Fibroblast of upper back skin (primary cell): ENCODE data around the gene SMIM36.
"Not testable (repeated sequence)": the region's sequence is repeated elsewhere in the genome, so short reads cannot be mapped to it uniquely, and the experiment has no call there.

ENCODE experiments used
- DNase-seq: peaks from one replicate; pipeline ENCODE4 v3.0.0-alpha.2; 2013

The SMIM36 gene

GRCh38 chr17:55501626-55502025 lies 9.6 kb downstream of the SMIM36 start:
- not testable (repeated sequence) for DNase-seq

- no peak for DNase-seq
Measured at GRCh38 chr17:55500103-55500502, 11.1 kb downstream of the SMIM36 start.

- peak; percentile 42 for DNase-seq
Measured at GRCh38 chr17:55496094-55496881, 15.0 kb downstream of the SMIM36 start.

GRCh38 chr17:55495239-55495638 lies 16.0 kb downstream of the SMIM36 start:
- DNase-seq = no peak

GRCh38 chr17:55492781-55493341 lies 18.4 kb downstream of the SMIM36 start:
- no peak for DNase-seq

GRCh38 chr17:55490376-55490775 lies 20.9 kb downstream of the SMIM36 start:
- DNase-seq = no peak

GRCh38 chr17:55487695-55488432 lies 23.4 kb downstream of the SMIM36 start:
- no peak for DNase-seq

GRCh38 chr17:55484575-55484974 lies 26.7 kb downstream of the SMIM36 start:
- no peak for DNase-seq

- DNase-seq = no peak
Measured at GRCh38 chr17:55482591-55483389, 28.5 kb downstream of the SMIM36 start.

GRCh38 chr17:55480631-55481315 lies 30.5 kb downstream of the SMIM36 start:
- no peak for DNase-seq

- DNase-seq = no peak
Measured at GRCh38 chr17:55479903-55480302, 31.3 kb downstream of the SMIM36 start.

- DNase-seq = peak; percentile 16
Measured at GRCh38 chr17:55478971-55479370, 32.3 kb downstream of the SMIM36 start.

GRCh38 chr17:55466671-55467070 lies 44.6 kb downstream of the SMIM36 start:
- DNase-seq = no peak

- not testable (repeated sequence) for DNase-seq
Measured at GRCh38 chr17:55465771-55466170, 45.5 kb downstream of the SMIM36 start.

- no peak for DNase-seq
Measured at GRCh38 chr17:55463600-55463999, 47.7 kb downstream of the SMIM36 start.

GRCh38 chr17:55462711-55463110 lies 48.5 kb downstream of the SMIM36 start:
- peak; percentile 50 for DNase-seq

GRCh38 chr17:55462234-55462633 lies 49.0 kb downstream of the SMIM36 start:
- no peak for DNase-seq

GRCh38 chr17:55458978-55459377 lies 52.3 kb downstream of the SMIM36 start:
- peak; percentile 67 for DNase-seq

GRCh38 chr17:55458287-55458900 lies 52.9 kb downstream of the SMIM36 start:
- no peak for DNase-seq

- no peak for DNase-seq
Measured at GRCh38 chr17:55456307-55457240, 54.7 kb downstream of the SMIM36 start.
